Suppressor macrophage treated with lipopolysaccharide for 1 hour (primary cell): ENCODE results near the gene HECW1.
"Not testable (repeated sequence)": the region's sequence is repeated elsewhere in the genome, so short reads cannot be mapped to it uniquely, and the experiment has no call there.

ENCODE experiments used
- DNase-seq, 3 donors: peaks; one replicate each; pipeline ENCODE4 v3.0.0-alpha.2; 2020 to 2022

Gene HECW1

DNA sequence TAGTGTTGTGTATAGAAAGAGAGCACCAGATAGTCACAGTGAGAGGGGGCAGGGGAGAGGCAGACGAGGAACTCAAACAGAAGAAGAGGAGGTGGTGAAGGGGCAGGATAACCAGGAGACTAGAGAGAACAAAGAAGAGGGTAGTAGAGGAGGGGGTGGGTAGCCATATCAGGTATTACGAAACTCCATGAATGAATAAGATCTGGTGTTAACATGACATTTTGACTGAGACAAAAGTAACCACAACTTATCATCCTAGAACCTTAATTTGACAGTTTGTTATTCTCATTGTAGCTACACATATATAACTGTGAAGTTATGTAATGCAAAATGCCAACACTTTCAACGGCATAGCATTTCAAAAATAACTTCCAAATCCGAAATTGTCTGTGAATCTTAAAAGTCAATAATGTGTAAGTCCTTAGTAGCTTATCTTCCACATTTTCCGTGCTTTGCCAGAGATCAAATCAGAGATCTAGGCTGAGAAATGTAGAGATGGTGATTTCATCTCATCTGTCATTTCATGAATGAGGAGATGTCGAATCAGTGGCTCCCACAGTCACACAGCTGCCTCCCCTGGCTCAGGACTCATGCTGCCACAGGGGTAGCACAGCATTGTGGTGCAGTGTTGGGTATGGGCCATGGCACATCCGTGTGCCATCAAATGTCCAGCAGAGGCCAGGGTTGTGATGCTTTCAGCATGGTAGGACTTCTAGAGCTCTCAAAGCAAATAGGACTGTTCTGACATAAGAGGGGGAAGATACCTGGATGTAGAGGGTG, 202.1 kb downstream of the HECW1 start:
- no peak for DNase-seq

DNA sequence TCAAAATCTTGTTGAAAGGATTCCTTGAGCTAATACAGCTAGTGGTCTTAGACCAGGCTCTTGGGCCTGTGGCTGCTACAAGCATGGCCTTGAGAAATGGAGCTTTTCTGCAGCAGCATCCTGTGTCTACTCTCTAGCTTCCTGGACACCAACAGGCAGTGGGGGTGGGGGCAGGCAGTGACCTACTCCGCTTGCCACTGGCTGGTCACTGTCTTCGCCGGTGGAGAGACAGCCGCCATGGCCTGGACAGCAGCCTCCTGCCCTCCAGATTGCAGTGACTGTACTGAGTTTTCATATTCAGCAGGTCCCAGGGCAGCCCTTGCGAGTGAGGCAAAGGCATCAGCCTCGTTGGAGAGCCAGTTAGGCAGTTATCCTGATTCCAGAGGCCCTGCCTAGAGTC, 204.6 kb downstream of the HECW1 start:
- DNase-seq = no peak

- no peak for DNase-seq
These were observed 205.8 kb downstream of the HECW1 start for GRCh38 chr7:43318188-43318770.

DNA sequence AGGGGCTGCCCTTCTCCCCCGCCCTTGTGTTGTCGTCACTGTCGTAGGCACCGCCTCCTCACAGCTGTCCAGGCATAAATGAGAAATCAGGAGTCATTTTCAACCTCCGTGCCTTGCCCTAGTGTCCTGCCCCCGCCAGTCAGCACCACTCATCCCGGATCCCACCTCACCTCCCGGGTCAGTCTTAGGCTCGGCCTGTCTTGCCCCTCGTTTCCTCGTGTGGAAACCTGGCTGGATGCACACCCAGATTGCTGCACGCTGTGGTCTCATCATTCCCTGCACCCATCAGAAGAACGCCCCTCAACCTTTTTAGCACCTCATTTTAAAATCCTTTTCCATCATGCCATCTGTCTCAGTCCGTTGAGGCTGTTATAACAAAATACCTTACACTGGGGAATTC, 213.1 kb downstream of the HECW1 start:
- no peak for DNase-seq

GRCh38 chr7:43328336-43328735, 215.9 kb downstream of the HECW1 start:
- no peak for DNase-seq

DNA sequence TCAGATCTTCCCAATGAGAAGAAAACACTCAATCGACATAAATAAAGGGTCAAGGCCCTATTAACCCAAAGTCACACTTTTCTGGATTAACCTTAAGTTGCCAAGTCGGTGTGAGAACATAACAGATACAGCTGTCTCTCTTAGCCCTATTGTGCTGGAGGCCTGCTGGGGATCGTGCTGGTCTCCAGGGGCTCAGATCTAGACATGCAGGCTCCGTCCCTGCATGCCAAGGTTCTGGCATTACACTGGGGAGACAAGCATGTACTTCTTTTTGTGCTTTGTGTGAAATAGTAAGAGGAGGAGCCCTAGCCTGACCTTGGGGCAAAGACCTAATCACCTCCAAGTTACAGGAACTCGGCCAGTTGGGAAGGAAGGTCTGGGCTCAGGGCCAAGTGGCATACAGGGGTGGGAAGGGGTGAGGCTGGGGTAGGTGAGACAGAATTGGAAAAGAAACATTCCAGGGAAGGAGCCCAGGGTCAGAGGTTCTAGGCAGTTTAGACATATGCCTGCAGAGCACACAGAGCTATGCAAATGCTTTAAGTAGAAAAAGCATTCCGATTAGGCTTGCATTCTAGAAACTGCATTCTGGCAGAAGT, 216.4 kb downstream of the HECW1 start:
- no peak for DNase-seq

DNA sequence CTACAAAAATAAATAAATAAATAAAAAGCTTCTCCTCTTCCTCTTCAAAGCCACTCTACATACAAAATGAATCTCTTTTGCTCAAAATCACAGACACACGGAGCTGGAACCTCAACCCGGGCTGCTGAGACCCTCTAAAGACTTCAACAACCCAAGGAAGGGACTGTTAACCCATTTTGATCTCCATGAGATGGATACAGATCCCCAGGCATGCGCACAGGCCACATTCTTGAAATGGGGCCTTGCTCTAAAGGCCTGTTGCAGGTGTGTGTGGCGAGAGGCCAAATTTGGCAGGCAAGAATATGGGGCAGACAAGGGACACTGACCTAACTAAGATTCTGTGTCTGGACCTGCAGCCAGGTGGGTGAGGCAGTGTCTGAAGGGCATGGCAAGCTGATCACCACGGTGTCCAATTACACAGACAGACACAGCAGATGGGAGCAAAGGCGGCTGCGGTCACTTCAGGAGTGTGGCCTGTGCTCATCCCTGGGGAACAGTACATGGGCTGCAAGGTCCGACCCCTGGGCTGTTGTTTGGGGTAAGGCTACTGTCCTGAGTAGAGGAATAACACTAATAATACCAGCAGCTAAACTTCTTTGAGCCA, 219.8 kb downstream of the HECW1 start:
- no peak for DNase-seq

DNA sequence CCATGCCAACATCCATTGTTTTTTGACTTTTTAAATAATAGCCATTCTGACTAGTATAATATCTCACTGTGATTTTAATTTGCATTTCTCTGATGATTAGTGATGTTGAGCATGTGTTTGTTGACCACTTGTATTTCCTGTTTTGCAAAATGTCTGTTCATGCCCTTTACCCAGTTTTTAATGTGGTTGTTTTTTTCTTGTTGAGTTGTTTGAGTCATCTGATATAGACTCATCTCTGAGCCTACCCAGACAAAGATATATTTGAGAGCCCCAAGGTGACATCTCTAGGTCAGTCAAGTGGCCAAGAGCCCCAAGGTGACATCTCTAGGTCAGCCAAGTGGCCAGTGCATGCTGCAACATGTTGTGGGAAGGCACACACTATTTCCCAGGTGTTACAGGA, 224.7 kb downstream of the HECW1 start:
- no peak for DNase-seq

- DNase-seq = no peak
These were observed 225.4 kb downstream of the HECW1 start for GRCh38 chr7:43337811-43338210.

- DNase-seq = no peak
These were observed 228.7 kb downstream of the HECW1 start for GRCh38 chr7:43341132-43341531.

DNA sequence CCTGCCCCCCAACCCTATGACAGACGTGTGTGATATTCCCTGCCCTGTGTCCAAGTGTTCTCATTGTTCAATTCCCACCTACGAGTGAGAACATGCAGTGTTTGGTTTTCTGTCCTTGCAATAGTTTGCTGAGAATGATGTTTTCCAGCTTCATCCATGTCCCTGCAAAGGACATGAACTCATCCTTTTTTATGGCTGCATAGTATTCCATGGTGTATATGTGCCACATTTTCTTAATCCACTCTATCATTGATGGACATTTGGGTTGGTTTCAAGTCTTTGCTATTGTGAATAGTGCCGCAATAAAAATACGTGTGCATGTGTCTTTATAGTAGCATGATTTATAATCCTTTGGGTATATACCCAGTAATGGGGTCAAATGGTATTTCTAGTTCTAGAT, 231.0 kb downstream of the HECW1 start:
- DNase-seq = not testable (repeated sequence)

DNA sequence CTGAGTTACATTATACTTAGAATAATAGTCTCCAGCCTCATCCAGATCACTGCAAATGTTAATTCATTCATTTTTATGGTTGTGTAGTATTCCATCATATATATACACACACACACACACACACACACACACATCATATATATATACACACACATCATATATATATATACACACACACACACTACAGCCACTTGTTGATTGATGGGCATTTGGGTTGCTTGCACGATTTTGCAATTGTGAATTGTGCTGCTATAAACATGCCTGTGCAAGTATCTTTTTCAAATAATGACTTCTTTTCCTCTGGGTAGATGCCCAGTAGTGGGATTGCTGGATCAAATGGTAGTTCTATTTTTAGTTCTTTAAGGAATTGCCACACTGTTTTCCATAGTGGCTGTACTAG, 233.2 kb downstream of the HECW1 start:
- DNase-seq = not testable (repeated sequence)

DNA sequence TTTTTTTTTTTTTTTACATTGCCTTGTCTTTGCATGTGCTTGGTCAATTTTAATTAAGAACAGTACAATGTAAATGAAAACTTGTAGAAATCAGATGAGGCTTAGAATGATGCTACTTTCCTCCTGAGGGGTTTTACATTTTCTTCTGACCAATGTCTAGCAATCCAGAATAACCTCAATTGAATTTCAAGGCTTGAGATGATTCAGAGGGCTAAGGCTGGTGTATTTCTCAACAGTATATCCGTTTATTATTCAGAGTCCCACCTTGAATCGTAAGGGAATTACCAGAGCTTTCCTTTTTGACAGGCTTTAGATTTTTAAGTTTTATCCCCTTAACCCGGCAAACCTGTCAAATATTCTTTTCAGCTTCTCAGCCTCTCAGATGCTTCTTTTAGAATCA, 239.2 kb downstream of the HECW1 start:
- no peak for DNase-seq

DNA sequence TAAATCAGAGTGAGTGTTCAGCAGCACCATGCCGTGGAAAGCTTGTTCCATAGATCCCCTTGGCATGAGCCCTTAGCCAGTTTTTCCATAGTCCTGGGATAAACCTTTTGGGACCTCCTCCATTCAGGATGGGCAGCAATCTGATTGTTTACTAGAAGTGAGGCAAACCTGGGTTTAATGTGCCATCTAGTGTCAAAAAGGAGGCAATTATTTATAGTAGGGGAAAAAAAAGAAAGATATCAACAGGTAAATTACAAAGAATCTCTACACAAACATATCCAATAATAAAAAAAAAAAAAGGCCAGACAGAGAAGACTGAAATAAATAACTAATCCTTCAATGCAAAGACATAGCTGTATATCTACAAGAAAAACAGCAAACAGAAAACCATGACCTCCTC, 241.5 kb downstream of the HECW1 start:
- DNase-seq = no peak

DNA sequence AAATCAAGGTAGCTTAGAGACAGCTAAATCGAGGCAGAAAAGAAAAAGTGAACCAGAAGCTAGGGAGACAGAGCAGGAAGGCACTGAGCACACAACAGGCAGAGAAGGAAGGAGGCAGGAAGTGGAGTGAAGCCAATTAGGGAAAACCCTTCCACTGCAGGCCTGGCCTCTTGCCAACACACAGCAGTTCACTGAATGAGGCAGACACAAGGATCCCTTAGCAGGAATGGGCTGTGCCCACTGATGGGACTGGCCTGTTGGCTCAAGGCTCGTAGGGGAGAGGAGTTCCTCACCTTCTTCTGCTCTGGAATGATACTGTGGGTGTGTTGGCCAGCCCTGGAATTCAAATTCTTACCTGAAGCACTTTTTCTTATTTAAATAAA, 250.2 kb downstream of the HECW1 start:
- peak in 2 of 3 donors; percentile 14 to 41 for DNase-seq

DNA sequence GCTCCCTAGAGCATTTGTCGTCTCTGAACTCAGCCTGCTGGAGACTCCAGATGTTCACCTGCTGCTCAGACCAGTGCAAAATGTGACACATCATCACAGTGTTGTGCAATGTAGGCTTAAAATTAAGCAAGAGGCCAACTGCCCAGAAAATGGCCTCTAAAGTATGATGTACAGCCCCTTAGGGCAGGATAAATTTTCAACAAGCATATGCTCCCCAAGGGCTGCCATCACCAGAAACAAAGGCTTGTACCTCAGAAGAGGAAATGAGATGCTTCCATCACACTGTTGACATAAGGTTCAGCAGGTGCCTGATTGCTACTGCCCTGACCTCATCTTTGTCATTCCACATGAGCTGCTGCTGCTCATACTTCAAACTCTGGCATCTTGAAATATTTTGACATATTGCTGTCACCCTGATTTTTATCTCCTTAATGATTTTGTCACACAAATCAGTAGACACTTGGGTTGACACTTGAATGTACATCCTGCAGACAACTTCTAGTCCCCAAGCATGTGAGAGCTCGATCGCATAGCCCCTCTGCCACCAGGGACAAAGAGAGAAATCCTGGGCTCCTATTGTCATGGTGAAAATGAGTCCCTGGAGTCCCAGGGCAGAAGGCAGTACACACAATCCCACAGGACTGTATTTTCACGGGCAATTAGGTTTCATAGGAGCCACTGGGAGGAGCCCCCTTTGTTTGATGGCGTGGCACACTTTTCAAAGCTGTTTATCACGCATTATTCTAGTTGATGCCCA, 250.8 kb downstream of the HECW1 start:
- peak in 2 of 3 donors; percentile 2 to 22 for DNase-seq

DNA sequence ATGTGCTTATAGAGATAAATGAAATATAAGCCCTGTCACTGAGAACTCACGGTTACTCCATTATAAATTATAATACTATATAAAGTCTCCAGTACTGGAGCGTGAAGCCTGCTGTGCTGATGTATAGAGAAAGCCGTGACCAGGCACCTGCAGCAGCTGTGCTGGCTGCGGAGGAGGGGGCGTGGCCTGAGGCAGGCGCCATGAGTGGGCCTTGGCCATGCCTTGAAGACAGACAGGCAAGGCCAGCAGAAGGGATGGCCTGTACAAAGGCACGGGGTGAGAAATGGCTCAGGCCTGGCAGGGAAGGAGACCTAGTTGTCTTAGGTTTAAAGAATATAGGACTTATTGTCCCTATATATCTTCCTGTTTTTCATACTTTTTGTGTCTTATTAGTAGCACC, 251.9 kb downstream of the HECW1 start:
- no peak for DNase-seq

- no peak for DNase-seq
These were observed 260.4 kb downstream of the HECW1 start for GRCh38 chr7:43372676-43373355.

DNA sequence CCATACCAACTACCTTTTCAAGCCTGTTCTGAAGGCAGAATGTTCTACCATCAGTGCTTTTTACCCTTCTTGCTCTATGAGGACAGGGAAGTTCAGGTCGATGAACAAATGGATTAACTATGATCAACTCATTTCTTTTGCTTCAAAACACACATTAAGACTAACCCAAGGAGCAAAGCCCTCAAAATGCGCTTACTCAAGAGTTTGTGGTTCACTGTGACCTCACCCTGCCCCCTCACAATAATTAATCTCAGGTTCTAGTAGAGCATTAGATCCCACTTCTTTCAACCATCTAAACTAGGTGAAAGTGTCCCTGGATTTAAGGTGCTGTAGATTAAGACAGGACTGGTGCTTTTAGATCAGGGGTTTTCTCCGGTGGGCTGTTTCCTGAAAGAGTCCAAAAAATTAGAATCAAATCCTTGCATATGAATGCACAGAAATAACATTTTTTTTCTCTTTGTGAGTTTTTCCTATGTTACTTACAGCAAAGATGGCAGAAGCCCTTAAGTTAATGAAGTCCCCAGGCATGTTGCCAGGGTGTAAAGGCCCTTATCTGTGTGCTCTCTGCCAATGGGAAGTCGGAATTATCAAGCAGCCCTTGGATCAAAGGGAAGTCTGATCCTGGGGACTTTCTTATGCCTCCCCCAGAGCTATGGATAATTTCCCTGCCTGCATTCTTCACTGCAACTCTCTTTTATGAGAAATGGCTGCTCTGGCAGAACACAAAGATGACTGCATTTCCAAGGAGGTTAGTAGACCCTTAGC, 264.9 kb downstream of the HECW1 start:
- no peak for DNase-seq

- no peak for DNase-seq
These were observed 266.8 kb downstream of the HECW1 start for GRCh38 chr7:43379210-43379609.

DNA sequence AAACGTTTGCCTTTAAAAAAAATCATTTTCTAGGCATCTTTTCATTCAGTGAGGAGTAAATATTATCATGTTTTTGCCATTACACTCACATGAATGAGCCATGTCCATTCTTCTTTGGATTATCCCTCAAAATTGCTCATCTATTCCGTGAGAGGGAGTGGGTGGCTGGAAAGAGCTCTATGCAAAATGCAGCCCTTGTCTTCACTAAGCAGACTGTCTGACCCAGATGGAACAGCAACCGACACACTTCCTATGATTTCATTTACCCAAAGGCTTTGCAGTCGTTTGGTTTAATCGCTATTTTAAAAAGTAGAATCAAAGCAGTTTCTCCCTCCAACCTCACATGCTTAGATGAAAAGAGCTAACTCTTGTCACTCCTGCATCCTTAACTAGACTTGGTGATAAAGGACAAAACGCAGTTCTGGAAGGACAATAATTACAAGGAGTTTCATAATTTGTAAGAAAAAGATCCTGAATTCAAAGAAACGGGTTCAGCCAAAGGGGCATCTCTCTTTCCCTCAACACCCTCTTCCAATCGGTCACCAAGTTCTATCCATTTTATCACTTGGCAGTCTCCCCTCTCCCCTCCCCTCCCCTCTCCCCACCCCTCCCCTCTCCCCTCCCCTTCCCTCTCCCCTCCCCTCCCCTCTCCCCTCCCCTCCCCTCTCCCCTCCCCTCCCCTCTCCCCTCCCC, 272.3 kb downstream of the HECW1 start:
- no peak for DNase-seq
